WTC11 (cell line): ENCODE data around the gene ZNF710. TPM values are rescaled to one million over a fixed set of nuclear protein-coding genes. Genes with fewer than 3 reads are reported as not detected.

Experiments used
- AFF4 ChIP-seq: sonication (generic); formaldehyde crosslinking; IDR thresholded peaks from 2 replicates; pipeline ENCODE4 v1.8.1; 2023; ENCODE audit warnings: mild to moderate bottlenecking, missing genetic modification reagents, borderline replicate concordance
- ATF2 ChIP-seq: sonication (generic); formaldehyde crosslinking; IDR thresholded peaks from 2 replicates; pipeline ENCODE4 v1.8.1; 2022; ENCODE audit warnings: low read depth, missing genetic modification reagents, borderline replicate concordance
- ATF6 ChIP-seq: sonication (generic); formaldehyde crosslinking; IDR thresholded peaks from 2 replicates; pipeline ENCODE4 v1.8.1; 2023; ENCODE audit warnings: mild to moderate bottlenecking, missing genetic modification reagents
- FOXJ3 ChIP-seq: sonication (generic); formaldehyde crosslinking; IDR thresholded peaks from 2 replicates; pipeline ENCODE4 v1.9.0; 2021; ENCODE audit warnings: missing genetic modification reagents, mild to moderate bottlenecking, borderline replicate concordance
- IRF2 ChIP-seq: sonication (generic); formaldehyde crosslinking; IDR thresholded peaks from 2 replicates; pipeline ENCODE4 v1.8.0; 2022; ENCODE audit warnings: low read depth, missing genetic modification reagents, borderline replicate concordance
- JUN ChIP-seq: sonication (generic); formaldehyde crosslinking; IDR thresholded peaks from 2 replicates; pipeline ENCODE4 v1.8.0; 2023; ENCODE audit warnings: mild to moderate bottlenecking, missing genetic modification reagents
- OVOL2 ChIP-seq: fragments of 250-450 bp; sonication (Bioruptor Pico); IDR thresholded peaks from 2 replicates; pipeline ENCODE4 v1.9.0; 2021; ENCODE audit warnings: mild to moderate bottlenecking, borderline replicate concordance
- TCF7 ChIP-seq: sonication (generic); formaldehyde crosslinking; IDR thresholded peaks from 2 replicates; pipeline ENCODE4 v1.8.0; 2022; ENCODE audit warnings: mild to moderate bottlenecking, low read depth, missing genetic modification reagents, moderate library complexity
- ZNF281 ChIP-seq: sonication (generic); formaldehyde crosslinking; IDR thresholded peaks from 2 replicates; pipeline ENCODE4 v1.8.0; 2023; ENCODE audit warnings: mild to moderate bottlenecking, missing genetic modification reagents
- ZNF512 ChIP-seq: sonication (generic); formaldehyde crosslinking; IDR thresholded peaks from 2 replicates; pipeline ENCODE4 v1.8.1; 2022; ENCODE audit warnings: missing genetic modification reagents, borderline replicate concordance
- ZNF532 ChIP-seq: fragments of 250-450 bp; sonication (Bioruptor Pico); IDR thresholded peaks from 2 replicates; pipeline ENCODE4 v1.9.0; 2021; ENCODE audit warnings: mild to moderate bottlenecking, borderline replicate concordance
- total RNA-seq: library from RNA; stranded (reverse); gene quantifications from 3 replicates; pipeline ENCODE4 v1.2.3, GENCODE V29; 2021

ZNF710 gene
- total RNA-seq, 1 experiment from 2014 or later: 25.9 TPM

- TF ChIP-seq AFF4 (CRISPR knock-in tag) (no peak), ZNF512 (CRISPR knock-in tag) (no peak), FOXJ3 (CRISPR knock-in tag) (no peak), ATF6 (no peak), ZNF281 (CRISPR knock-in tag) (no peak), OVOL2 (CRISPR knock-in tag) (no peak), ZNF532 (CRISPR knock-in tag) (no peak), TCF7 (CRISPR knock-in tag) (no peak), IRF2 (CRISPR knock-in tag) (no peak), JUN (CRISPR knock-in tag) (no peak), ATF2 (CRISPR knock-in tag) (no peak)
Measured at GRCh38 chr15:90020021-90020735, 19.1 kb downstream of the ZNF710 start (continued).
